Heart left ventricle (tissue), 13 donors: ENCODE data around the gene TENM3.

Experiments used
- POLR2A ChIP-seq, 2 donors: fragments of 450-650 bp; IDR thresholded peaks; one replicate each; pipeline ENCODE4 v1.6.1; 2017; ENCODE audit warnings: antibody characterized with exemption in 2 of 2, mild to moderate bottlenecking in 2 of 2, moderate library complexity in 2 of 2
- TF ChIP-seq, protein P1 (sequence below), 12 donors: fragments of 200-600 bp; sonication (generic) in 4 of 12; IDR thresholded peaks; one replicate each; pipeline versions ENCODE4 v1.5.0 to v1.8.0; 2018 to 2022; ENCODE audit warnings: antibody characterized with exemption in 12 of 12, mild to moderate bottlenecking in 5 of 12
- donor health status: ischemic (EF 13 %, LVEDD 7.1; RV severe dilation, severe dysfunction).
- donor health status: DM: no; HTN: yes; CAD: no.
- donor health status: DM: no; HTN: no; CAD: no.
- donor health status: ischemic (EF 25% LVEDD 6.9; RV normal size, moderate dysfunction).
- donor health status: ischemic (EF 25% LVEDD 5.7; RV mildly dilated, moderate dysfunction).
- donor health status: ischemic (EF 35%, LVEDD 5.7; RV mildly dilated, moderate dysfunction).
- donor health status: nonischemic (EF 11% LVEDD 7.7; RV severe dilation, severe dysfunction).
- donor health status: DM: yes; HTN: yes; CAD: no.
- donor health status: PGD.
- donor health status: ischemic (EF 29% LVEDD 5.4; RV normal size, mild dysfunction).
- donor health status: nonischemic (EF 23%, LVEDD 6.1; RV moderate dilation, normal function).

- TF ChIP-seq, protein P1, sequence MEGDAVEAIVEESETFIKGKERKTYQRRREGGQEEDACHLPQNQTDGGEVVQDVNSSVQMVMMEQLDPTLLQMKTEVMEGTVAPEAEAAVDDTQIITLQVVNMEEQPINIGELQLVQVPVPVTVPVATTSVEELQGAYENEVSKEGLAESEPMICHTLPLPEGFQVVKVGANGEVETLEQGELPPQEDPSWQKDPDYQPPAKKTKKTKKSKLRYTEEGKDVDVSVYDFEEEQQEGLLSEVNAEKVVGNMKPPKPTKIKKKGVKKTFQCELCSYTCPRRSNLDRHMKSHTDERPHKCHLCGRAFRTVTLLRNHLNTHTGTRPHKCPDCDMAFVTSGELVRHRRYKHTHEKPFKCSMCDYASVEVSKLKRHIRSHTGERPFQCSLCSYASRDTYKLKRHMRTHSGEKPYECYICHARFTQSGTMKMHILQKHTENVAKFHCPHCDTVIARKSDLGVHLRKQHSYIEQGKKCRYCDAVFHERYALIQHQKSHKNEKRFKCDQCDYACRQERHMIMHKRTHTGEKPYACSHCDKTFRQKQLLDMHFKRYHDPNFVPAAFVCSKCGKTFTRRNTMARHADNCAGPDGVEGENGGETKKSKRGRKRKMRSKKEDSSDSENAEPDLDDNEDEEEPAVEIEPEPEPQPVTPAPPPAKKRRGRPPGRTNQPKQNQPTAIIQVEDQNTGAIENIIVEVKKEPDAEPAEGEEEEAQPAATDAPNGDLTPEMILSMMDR (IDR thresholded peaks at IDR 0.05), result no peak
- TF ChIP-seq POLR2A (IDR thresholded peaks at IDR 0.05), result no peak
Measured at GRCh38 chr4:182348779-182349326, 105.7 kb downstream of the TENM3 start.
